ENCODE data around the gene MMP2.
A peak's percentile ranks its signal among the peaks of the same experiment; 100 is the strongest.

The MMP2 gene

GRCh38 chr16:55437625-55438024 lies 41.4 kb upstream of the MMP2 start:
- TF ChIP-seq CTCF (IDR thresholded peaks at IDR 0.05; ENCODE audit: borderline replicate concordance, control extremely low read depth, extremely low read depth, insufficient read depth, missing control alignments) = no peak
- in situ Hi-C loops (cut with MboI; ENCODE audit: low sequenced_read_pairs, unreplicated experiment) = no loop called here
- DNase-seq (ENCODE audit: low spot score) = no peak

GRCh38 chr16:55438281-55438680 lies 40.7 kb upstream of the MMP2 start:
- TF ChIP-seq CTCF (IDR thresholded peaks at IDR 0.05; ENCODE audit: borderline replicate concordance, control extremely low read depth, extremely low read depth, insufficient read depth, missing control alignments) = no peak
- in situ Hi-C loops (cut with MboI; ENCODE audit: low sequenced_read_pairs, unreplicated experiment) = no loop called here
- no peak for DNase-seq (ENCODE audit: low spot score)

- DNase-seq (ENCODE audit: low spot score) = no peak
- in situ Hi-C loops (cut with MboI; ENCODE audit: low sequenced_read_pairs, unreplicated experiment) = no loop called here
- no peak for TF ChIP-seq CTCF (IDR thresholded peaks at IDR 0.05; ENCODE audit: borderline replicate concordance, control extremely low read depth, extremely low read depth, insufficient read depth, missing control alignments)
These were observed 39.8 kb upstream of the MMP2 start for GRCh38 chr16:55439101-55439690.

- no peak for DNase-seq (ENCODE audit: low spot score)
- TF ChIP-seq CTCF (IDR thresholded peaks at IDR 0.05; ENCODE audit: borderline replicate concordance, control extremely low read depth, extremely low read depth, insufficient read depth, missing control alignments) = no peak
- in situ Hi-C loops (cut with MboI; ENCODE audit: low sequenced_read_pairs, unreplicated experiment) = no loop called here
These were observed 35.3 kb upstream of the MMP2 start for GRCh38 chr16:55443434-55444346.

- in situ Hi-C loops (cut with MboI; ENCODE audit: low sequenced_read_pairs, unreplicated experiment) = no loop called here
- TF ChIP-seq CTCF (IDR thresholded peaks at IDR 0.05; ENCODE audit: borderline replicate concordance, control extremely low read depth, extremely low read depth, insufficient read depth, missing control alignments) = no peak
- DNase-seq (ENCODE audit: low spot score) = peak; percentile 66
These were observed 34.1 kb upstream of the MMP2 start for GRCh38 chr16:55444754-55445485.

- in situ Hi-C loops (cut with MboI; ENCODE audit: low sequenced_read_pairs, unreplicated experiment) = no loop called here
- no peak for TF ChIP-seq CTCF (IDR thresholded peaks at IDR 0.05; ENCODE audit: borderline replicate concordance, control extremely low read depth, extremely low read depth, insufficient read depth, missing control alignments)
- DNase-seq (ENCODE audit: low spot score) = no peak
These were observed 31.8 kb upstream of the MMP2 start for GRCh38 chr16:55447231-55447630.

All from GM13976 (cell line).